ENCODE data around the gene NFIX. TPM values are rescaled to one million over a fixed set of nuclear protein-coding genes. Genes with fewer than 3 reads are reported as not detected.

The NFIX gene
- total RNA-seq, 1 donor from 2014 or later: 146 TPM

GRCh38 chr19:12993562-12993961 lies 1.7 kb upstream of the NFIX start:
- DNase-seq: no peak
- Histone ChIP-seq H3K27ac (no peak overlapping the region), H3K4me1 (peaks cover 15% of the 10 kb centered on the region), H3K9me3 (no peaks in the 10 kb centered on the region), H3K36me3 (peaks cover 2% of the 10 kb centered on the region), H3K4me3 (no peak overlapping the region), H3K27me3 (ENCODE audit: low read depth) (no peaks in the 10 kb centered on the region)
- intact Hi-C loops (cut with DNase I): no loop called here
- no peak for TF ChIP-seq CTCF (IDR thresholded peaks at IDR 0.05)
- ATAC-seq: no peak

DNA sequence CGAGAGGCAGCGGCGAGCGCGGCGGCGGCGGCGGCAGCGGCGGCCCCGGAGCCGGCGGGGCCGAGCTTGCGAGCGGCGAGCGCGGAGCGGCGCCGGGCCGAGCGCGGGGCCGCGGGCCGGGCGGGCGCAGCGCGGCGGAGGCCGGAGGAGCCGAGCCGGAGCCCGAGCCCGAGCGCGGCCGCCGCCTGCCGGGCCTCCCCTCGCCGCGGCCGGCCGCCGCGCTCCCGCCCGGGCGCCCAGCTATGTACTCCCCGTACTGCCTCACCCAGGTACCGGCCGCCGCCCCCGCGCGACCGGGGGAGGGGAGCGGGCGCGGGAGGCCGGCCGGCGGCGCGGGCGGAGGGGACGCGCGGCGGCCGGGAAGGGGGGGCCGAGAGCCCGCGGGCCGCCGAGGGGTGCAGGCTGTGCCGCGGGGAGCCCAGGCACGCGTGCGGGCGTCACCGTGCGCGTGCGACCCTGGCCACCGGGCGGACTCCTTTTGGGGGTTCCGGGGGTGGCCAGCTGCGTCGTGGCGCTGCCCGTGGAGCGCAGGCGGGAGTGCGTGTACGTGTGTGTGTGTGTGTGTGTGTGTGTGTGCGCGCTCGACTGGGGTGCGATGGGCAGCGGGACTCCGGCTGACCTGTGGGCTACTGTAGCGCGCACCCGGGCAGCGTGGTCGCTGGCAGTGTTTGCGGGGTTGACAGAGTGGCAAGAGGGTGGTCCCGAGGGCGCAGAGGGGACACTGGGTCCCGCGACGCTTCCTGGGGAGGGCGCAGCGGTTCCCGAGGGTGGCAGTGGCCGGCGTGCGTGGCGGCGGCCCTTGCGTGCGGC lies 526 bp downstream of the NFIX start:
- no peak for TF ChIP-seq CTCF (IDR thresholded peaks at IDR 0.05)
- H3K9me3 ChIP-seq: no peaks in the 10 kb centered on the region
- H3K27ac ChIP-seq: peak overlapping the region; percentile 89
- H3K27me3 ChIP-seq (ENCODE audit: low read depth): no peaks in the 10 kb centered on the region
- H3K4me1 ChIP-seq: peaks cover 33% of the 10 kb centered on the region
- H3K36me3 ChIP-seq: peaks cover 8% of the 10 kb centered on the region
- intact Hi-C loops (cut with DNase I): no loop called here
- ATAC-seq (peak; percentile 36 to 41), DNase-seq (no peak)
- H3K4me3 ChIP-seq: peak overlapping the region; percentile 83

DNA sequence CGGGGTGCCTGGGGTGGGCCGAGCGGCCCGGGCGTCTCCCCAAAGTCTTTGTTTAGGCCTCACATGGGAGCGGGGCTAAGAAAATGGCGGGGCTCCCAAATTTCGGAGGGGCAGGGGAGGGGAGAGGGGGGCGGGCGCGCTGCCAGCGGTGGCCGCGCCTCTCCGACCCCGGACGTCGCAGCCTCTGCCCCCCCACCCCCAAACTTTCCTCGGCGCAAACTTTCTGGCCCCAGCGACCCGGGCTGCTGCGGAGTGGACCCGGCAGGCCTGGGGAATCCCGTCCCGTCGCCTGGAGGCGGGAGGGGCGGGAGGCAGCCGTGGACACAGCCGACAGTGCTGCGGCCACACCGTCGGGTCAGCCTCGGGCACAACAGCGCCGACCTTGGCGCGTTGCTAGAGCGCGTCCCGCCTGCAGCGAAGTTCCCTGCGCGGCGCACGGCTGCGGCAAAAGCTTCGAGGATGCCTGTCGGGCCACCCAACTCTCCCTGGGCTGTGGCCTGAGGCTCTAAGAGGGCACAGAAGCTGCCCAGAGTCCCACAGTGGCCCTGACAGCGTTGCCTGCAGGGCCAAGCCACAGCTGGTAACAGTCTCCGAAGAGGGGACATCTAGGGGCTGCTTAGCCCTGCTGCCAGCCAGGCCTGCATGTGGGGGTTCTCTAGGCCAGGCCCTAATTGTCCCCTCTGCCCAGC lies 1.3 kb downstream of the NFIX start:
- peak; percentile 15 for TF ChIP-seq CTCF (IDR thresholded peaks at IDR 0.05)
- H3K4me3 ChIP-seq: peak overlapping the region; percentile 83

DNA sequence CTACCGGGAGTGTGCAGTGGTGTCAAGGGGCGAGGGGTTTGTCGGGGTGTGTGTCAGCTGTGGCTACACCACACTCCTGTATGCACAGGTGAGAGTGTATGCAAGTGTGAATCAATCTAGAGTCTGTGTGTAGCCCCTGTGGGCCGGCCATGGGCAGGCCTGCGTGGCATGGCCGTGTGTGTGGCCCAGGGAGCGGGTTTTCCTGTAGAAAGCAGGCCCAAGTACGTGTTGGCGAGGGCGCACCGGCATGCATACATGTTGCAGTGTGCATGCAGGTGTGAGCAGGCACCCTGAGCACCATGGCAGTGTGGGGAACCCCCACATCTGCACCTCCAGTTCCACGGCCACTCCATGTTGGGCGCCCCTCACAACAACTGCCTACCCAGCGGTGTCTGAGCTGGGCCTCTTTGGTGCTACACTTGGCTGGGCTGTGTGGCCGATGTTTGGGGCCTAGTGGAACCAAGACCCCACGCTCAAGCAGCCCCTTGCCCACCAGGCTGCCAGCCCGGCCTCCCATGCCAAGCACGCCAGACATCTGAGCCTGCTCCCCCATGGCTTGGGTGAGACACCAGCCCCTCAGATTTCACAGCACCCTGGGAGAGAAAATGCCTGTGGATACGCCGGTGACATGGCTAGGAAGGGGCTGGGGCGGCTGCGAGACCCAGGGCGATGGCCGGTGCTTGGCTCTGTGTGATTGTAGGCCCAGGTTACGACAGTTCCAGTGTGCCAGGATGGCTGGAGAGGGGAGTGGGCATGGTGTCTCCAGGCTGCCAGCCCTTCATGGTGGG lies 2.1 kb downstream of the NFIX start:
- peak overlapping the region; percentile 89 for H3K27ac ChIP-seq

More for the DNA sequence above, 1.3 kb downstream of the NFIX start:
- Histone ChIP-seq H3K27ac (peak overlapping the region; percentile 89), H3K4me1 (peaks cover 41% of the 10 kb centered on the region), H3K9me3 (no peaks in the 10 kb centered on the region), H3K36me3 (peaks cover 8% of the 10 kb centered on the region), H3K27me3 (ENCODE audit: low read depth) (no peaks in the 10 kb centered on the region)
- no peak for DNase-seq
- intact Hi-C loops (cut with DNase I): no loop called here
- peak; percentile 59 to 71 for ATAC-seq

More for the DNA sequence above, 2.1 kb downstream of the NFIX start:
- Histone ChIP-seq H3K9me3 (no peaks in the 10 kb centered on the region), H3K4me3 (peak overlapping the region; percentile 83), H3K36me3 (peaks cover 8% of the 10 kb centered on the region), H3K4me1 (peaks cover 46% of the 10 kb centered on the region), H3K27me3 (ENCODE audit: low read depth) (no peaks in the 10 kb centered on the region)
- no peak for ATAC-seq
- no peak for TF ChIP-seq CTCF (IDR thresholded peaks at IDR 0.05)
- no peak for DNase-seq
- intact Hi-C loops (cut with DNase I): no loop called here
